Suprapubic skin (tissue), 4 donors: ENCODE measurements around the gene NACAD. TPM values are rescaled to one million over a fixed set of nuclear protein-coding genes. Genes with fewer than 3 reads are reported as not detected.

Source experiments
- DNase-seq, 2 donors: peaks; one replicate each; pipeline ENCODE4 v3.0.0-alpha.2; 2019; ENCODE audit warnings: low spot score in 2 of 2
- H3K27ac ChIP-seq: fragments of 200-600 bp; sonication (generic); one replicate; pipeline ENCODE4 v1.5.1; 2019
- H3K27me3 ChIP-seq: fragments of 200-600 bp; sonication (generic); one replicate; pipeline ENCODE4 v1.5.1; 2019
- H3K36me3 ChIP-seq: fragments of 200-600 bp; sonication (generic); one replicate; pipeline ENCODE4 v1.5.1; 2019
- H3K4me1 ChIP-seq: fragments of 200-600 bp; sonication (generic); one replicate; pipeline ENCODE4 v1.5.1; 2019
- H3K4me3 ChIP-seq: fragments of 200-600 bp; sonication (generic); one replicate; pipeline ENCODE4 v1.5.1; 2019; ENCODE audit warnings: mild to moderate bottlenecking
- H3K9me3 ChIP-seq: fragments of 200-600 bp; sonication (generic); one replicate; pipeline ENCODE4 v1.5.1; 2019
- CTCF ChIP-seq, 2 donors: fragments of 200-600 bp in 1 of 2; fragments of 450-650 bp in 1 of 2; sonication (generic) in 1 of 2; IDR thresholded peaks; one replicate each; pipeline ENCODE4 v1.5.1; 2016 to 2019; ENCODE audit warnings: antibody characterized with exemption in 2 of 2, mild to moderate bottlenecking in 1 of 2, moderate library complexity in 1 of 2
- EP300 ChIP-seq: sonication (generic); formaldehyde crosslinking; IDR thresholded peaks from one replicate; pipeline ENCODE4 v1.6.1; 2017; ENCODE audit warnings: antibody characterized with exemption
- POLR2A ChIP-seq, 2 donors: fragments of 450-650 bp; IDR thresholded peaks; one replicate each; pipeline ENCODE4 v1.6.1; 2017; ENCODE audit warnings: antibody characterized with exemption in 2 of 2, mild to moderate bottlenecking in 2 of 2, moderate library complexity in 2 of 2
- POLR2AphosphoS5 ChIP-seq, 3 donors: sonication (generic); formaldehyde crosslinking; IDR thresholded peaks; one replicate each; pipeline ENCODE4 v1.6.1; 2017; ENCODE audit warnings: antibody characterized with exemption in 3 of 3
- WGBS: methylation state at CpG from one replicate; pipeline ENCODE4 v1.1.5; 2018; 5-methylcytosine and 5-hydroxymethylcytosine counted together
- total RNA-seq, 4 donors: library from RNA; depleted of rRNA; stranded (reverse); fragments of >200 nt; gene quantifications; one replicate each; pipeline ENCODE4 v1.1.0, GENCODE V29; 2016

The NACAD gene
- total RNA-seq = 1 to 10 TPM in 2 of 4 donors, under 1 TPM in 2; 0.76 to 1.4 (median 1.0) TPM

- Histone ChIP-seq H3K27me3 (peaks cover 5% of the 10 kb centered on the region), H3K4me1 (peaks cover 13% of the 10 kb centered on the region), H3K36me3 (no peaks in the 10 kb centered on the region), H3K9me3 (no peaks in the 10 kb centered on the region), H3K4me3 (peak within 1 kb of the TSS; percentile 59), H3K27ac (peak within 1 kb of the TSS; percentile 32)
- TF ChIP-seq POLR2AphosphoS5 (IDR thresholded peaks at IDR 0.05) (no peak), EP300 (no peak), CTCF (IDR thresholded peaks at IDR 0.05) (no peak), POLR2A (IDR thresholded peaks at IDR 0.05) (no peak)
- no CpG with 5 or more reads among the region's 50 CpGs for WGBS
- DNase-seq = peak in 1 of 2 donors; percentile 71
Measured at GRCh38 chr7:45088821-45089340, at the start of gene NACAD. Gene NACAD, minus strand, starts transcription at chr7:45088969. Its CDS starts 75 bp downstream, at chr7:45088894.

GRCh38 chr7:45136106-45137060 lies 47.6 kb upstream of the NACAD start:
- peak in 1 of 2 donors; percentile 78 for DNase-seq
- WGBS = 44% methylated on average over 9 of the region's 9 CpGs
- Histone ChIP-seq H3K27me3 (no peaks in the 10 kb centered on the region), H3K4me1 (no peaks in the 10 kb centered on the region), H3K4me3 (no peak overlapping the region), H3K36me3 (no peaks in the 10 kb centered on the region), H3K9me3 (no peaks in the 10 kb centered on the region), H3K27ac (no peak overlapping the region)
- TF ChIP-seq CTCF (IDR thresholded peaks at IDR 0.05) = peak; percentile 76 to 81
- TF ChIP-seq EP300 = no peak

- no peak overlapping the region for H3K4me3 ChIP-seq
- TF ChIP-seq CTCF (IDR thresholded peaks at IDR 0.05) (no peak), POLR2A (IDR thresholded peaks at IDR 0.05) (no peak), EP300 (no peak), POLR2AphosphoS5 (IDR thresholded peaks at IDR 0.05) (no peak)
- 75% methylated on average over 2 of the region's 7 CpGs for WGBS
Measured at GRCh38 chr7:45133877-45134276, 45.1 kb upstream of the NACAD start.

GRCh38 chr7:45133352-45133751 lies 44.6 kb upstream of the NACAD start:
- Histone ChIP-seq H3K27me3 (no peaks in the 10 kb centered on the region), H3K36me3 (no peaks in the 10 kb centered on the region), H3K9me3 (no peaks in the 10 kb centered on the region), H3K4me1 (no peaks in the 10 kb centered on the region), H3K27ac (no peak overlapping the region), H3K4me3 (no peak overlapping the region)
- 88% methylated on average over 2 of the region's 4 CpGs for WGBS
- no peak for DNase-seq
- TF ChIP-seq EP300 (no peak), CTCF (IDR thresholded peaks at IDR 0.05) (no peak), POLR2A (IDR thresholded peaks at IDR 0.05) (no peak), POLR2AphosphoS5 (IDR thresholded peaks at IDR 0.05) (no peak)

More at GRCh38 chr7:45133877-45134276, 45.1 kb upstream of the NACAD start:
- no peaks in the 10 kb centered on the region for H3K4me1 ChIP-seq
- DNase-seq = no peak
- no peaks in the 10 kb centered on the region for H3K36me3 ChIP-seq
- H3K27me3 ChIP-seq = no peaks in the 10 kb centered on the region
- H3K9me3 ChIP-seq = no peaks in the 10 kb centered on the region
- no peak overlapping the region for H3K27ac ChIP-seq

GRCh38 chr7:45132708-45133320 lies 44.0 kb upstream of the NACAD start:
- Histone ChIP-seq H3K4me3 (no peak overlapping the region), H3K9me3 (no peaks in the 10 kb centered on the region), H3K27me3 (no peaks in the 10 kb centered on the region), H3K36me3 (no peaks in the 10 kb centered on the region), H3K4me1 (no peaks in the 10 kb centered on the region), H3K27ac (no peak overlapping the region)
- WGBS = 84% methylated on average over 8 of the region's 8 CpGs
- no peak for DNase-seq
- TF ChIP-seq CTCF (IDR thresholded peaks at IDR 0.05) (no peak), POLR2A (IDR thresholded peaks at IDR 0.05) (no peak), EP300 (no peak), POLR2AphosphoS5 (IDR thresholded peaks at IDR 0.05) (no peak)
